NCI-H146 treated with DMSO at 0.1 percent for 48 hours (cell line): ENCODE results near the gene NANOS3.

Experiments used
- DNase-seq: peaks from one replicate; lab custom pipeline; 2025; ENCODE audit not compliant: unreplicated experiment; lab: John Stamatoyannopoulos, UW

NANOS3 gene

DNA sequence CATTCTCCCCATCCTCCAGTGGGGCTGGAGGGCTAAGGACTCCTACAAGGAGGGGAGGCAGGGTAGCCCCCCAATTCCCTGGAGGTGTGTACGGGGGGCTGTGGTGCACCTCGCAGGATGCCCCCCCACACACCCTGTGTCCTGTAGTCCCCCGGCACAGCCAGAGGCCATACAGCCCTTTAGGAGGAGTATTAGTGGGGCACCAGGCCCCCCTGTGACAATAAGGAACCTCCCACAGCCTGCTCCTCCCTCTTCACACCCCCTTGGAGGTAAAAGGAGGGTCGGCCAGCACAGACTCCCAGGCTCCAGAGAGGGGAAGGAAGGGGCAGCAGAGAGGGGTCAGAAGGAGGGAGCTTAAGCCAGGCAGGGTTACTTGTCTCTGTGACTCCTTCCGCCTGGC, at the start of gene NANOS3:
TSS of gene NANOS3 (plus strand) at position 301 of the 400 bp plus-strand sequence. CDS start 115 bp downstream, outside the sequence.
- DNase-seq = no peak

DNA sequence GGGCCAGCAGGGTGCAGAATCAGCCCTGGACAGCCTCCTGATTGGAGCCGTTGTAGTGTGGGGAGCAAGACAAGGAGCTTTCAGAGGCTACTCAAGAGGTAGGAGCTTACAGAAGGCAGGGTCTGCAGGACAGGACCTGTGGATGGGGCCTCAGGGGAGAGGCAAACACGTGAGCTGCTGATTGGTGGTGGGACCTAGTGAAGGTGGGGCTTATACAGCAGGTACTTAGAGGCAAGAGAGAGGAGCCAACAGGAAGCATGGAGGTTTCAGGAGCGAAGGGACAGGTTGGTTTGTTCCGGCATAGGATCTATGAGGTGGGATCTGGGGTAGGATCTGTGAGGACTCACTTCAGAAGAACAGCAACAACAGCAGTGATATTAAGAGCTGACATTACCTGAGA, 49.3 kb upstream of the NANOS3 start:
- DNase-seq = no peak

DNA sequence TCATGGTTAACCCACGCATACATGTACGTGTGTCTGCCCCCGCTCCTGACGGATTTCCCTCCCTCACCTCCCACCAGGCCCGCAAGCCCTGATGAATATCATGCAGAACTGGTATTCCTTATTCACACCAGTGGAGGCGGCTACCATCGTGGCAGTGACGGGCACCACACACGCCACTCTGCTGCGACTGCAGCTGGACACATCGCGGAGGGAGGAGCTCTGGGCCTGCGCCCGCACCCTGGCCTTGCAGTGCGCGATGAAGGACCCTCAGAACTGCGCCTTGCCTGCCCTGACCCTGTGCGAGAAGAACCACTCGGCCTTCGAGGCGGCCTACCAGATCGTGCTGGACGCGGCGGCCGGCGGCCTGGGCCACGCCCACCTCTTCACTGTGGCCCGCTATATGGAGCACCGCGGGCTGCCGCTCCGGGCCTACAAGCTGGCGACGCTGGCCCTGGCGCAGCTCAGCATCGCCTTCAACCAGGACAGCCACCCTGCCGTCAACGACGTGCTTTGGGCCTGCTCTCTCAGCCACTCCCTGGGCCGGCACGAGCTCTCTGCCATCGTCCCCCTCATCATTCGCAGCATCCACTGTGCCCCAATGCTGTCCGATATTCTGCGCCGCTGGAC, 46.7 kb upstream of the NANOS3 start:
- no peak for DNase-seq

GRCh38 chr19:13830741-13831536, 46.0 kb upstream of the NANOS3 start:
- no peak for DNase-seq

DNA sequence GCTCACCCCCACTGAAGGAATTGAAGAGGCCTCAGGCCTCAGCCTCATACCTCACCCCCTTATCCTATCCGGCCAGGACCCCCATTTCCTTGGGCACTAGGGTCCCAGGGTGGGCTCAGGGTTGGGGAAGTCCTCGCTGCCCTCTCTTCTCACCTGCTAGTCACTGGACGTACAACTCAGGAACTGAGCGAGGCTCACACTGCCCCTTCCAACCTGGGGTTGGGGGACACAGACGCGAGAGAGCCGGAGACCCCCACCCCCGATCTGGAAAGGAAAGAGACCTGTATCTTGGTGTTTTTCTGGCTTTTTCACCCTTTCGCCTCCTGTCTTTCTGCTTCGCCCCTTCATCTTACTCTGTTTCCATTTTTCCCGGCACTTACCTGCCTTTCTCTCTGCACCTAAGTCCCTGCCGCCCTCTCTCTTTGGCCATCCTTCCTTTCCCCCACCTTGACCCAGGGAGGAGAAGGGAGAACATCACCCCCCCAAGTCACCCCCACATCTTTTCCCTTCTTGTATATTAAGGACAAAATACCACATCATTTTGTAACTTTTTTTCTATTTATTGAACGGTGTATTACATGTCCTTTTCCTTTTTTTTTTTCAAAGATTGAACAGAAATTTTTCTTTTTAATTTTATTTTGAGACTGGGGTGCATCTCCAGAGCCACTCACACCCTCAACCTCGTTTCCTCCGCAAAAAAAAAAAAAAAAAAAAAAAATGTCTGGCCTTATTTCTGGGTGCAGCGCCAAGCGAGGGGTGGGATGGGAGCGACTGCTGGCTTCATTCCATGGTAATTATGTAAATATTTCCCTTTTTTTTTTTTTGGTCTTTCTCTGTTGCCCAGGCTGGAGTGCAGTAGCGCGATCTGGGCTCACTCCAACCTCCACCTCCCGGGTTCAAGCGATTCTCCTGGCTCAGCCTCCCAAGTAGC, 45.1 kb upstream of the NANOS3 start:
- no peak for DNase-seq

GRCh38 chr19:13833330-13834243, 43.3 kb upstream of the NANOS3 start:
- DNase-seq = peak; percentile 79

DNA sequence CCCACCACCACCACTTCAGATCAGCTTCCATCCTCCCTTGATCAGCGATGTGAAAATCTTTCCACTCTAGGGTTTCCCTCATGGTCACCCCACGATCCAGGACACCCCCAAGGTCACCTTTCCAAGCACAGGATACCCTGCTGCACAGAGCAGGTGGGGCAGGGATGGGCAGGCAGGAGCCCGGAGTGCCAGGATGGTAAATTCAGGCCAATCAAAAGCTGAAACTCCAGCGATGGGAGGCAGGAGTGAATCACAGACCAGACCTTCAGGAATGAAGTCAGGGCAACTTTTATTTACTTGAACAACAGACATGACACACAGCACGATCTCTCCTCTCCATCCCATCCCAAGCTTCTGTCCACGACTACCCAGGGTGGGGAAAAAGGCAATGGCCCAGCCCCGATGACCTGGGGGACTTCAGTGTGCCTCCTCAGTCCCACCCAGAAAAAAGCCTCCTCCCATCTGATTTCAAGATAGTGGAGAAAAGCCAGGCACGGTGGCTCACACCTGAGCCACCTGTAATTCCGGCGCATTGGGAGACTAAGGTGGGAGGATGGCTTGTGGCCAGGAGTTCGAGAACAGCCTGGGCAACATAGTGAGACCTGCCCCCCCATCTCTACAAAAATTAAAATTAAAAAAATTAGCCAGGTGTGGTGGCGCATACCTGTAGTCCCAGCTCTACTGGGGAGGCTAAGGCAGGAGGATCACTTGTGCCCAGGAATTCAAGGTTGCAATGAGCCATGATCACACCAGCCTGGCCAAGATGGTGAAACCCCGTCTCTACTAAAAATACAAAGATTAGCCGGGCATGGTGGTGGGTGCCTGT, 42.5 kb upstream of the NANOS3 start:
- no peak for DNase-seq

- DNase-seq = no peak
These were observed 40.9 kb upstream of the NANOS3 start for GRCh38 chr19:13835791-13836723.

GRCh38 chr19:13838435-13839129, 38.4 kb upstream of the NANOS3 start:
- DNase-seq = no peak

- no peak for DNase-seq
These were observed 37.6 kb upstream of the NANOS3 start for GRCh38 chr19:13839130-13839937.

GRCh38 chr19:13839938-13840304, 37.0 kb upstream of the NANOS3 start:
- no peak for DNase-seq

- DNase-seq = no peak
These were observed 36.4 kb upstream of the NANOS3 start for GRCh38 chr19:13840305-13841085.

DNA sequence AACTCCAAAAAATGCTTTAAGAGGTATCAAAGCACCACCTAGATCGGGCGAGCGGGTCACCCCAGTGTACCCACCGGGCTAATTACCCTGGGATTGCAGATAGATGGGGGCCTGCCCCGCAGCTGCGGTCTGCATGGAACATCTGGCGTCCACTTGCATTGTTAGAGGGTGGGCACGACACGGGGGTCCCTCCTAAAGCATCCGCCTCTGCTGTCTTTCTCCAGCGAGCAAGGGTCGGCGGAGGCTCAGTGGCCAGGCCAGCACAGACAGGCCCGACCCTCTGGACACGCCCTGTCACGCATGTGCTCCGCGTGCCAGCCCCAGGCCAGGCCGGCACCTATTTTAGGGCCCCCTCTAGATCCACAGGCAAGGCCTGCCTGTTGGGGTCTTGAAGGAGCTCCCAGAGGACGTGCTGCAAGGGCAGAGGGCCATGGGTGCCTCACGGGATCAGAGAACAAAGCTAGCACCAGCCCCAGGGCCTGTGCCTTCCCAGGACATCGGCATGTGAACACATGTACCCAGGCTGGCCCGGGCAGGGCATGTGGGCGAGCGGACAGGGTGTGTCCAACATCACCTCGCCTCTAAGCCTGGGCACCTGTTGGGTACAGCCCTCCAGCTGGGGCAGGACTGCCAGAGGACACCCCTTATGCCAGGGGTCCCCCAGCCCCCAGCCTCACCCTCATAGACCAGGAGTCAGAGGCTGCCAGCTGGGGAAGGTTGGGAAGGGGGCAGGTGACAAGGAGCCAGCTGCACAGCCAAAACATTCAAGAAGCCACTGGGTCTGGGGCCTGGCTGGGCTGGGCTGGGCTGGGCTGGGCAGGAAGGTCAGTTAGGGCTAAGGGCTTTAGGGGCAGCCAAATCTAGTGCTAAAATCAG, 35.6 kb upstream of the NANOS3 start:
- DNase-seq = no peak

DNA sequence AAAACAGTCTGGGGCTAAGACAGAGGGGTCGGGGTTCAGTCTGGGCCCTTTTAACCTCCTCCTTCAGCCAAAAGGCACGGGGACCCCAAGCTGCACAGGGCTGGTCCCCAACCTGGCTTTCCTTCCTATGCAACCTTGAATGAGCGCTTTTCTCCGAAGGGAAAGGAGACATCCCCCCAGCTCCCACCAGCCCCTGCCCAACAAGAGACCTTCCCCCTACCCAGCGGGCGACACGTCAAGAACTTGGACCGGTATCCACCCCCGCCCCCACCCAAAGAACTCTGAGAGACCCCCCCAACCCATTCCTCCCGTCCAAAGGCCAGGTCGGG, 35.0 kb upstream of the NANOS3 start:
- DNase-seq = no peak

DNA sequence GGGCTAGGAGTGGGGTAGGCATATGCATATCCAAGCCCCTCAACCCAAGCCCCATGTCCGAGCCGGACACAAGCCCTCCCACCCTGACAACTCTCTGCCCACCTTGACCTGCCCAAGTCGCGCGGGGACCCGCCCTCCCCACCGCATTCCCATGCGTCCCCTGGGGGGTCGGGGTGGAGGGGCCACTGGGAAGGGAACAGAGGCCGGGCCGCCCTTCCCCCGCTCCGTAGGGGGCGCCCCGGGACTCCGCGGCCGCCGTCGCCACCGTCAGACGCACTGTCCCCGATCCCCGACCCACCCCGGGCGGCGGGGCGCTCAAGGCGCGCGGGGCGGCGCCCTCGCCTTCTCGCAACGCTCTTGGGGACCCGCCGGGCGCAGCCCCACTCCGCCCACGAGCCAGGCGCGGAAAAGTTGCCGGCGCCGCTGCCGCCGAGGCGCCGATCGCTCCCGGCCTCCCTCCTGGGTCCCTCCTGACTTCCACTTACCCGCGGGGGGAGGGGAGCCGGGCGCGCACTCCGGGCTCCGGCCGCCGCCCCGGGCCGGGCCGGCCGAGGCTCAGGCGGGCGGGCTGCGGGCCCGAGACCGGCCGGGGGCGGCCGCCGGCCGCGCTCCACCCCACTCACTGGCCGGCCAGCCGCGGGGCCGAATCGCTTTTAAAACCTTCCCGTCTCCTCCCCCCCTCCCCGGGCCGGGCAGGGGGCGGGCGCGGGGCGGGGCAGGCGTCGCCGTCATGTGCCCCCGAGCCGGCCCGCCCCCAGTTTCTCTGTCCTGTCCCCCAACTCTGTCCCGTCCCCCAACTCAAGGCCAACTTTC, 34.4 kb upstream of the NANOS3 start:
- DNase-seq = no peak
